Endometrial microvascular endothelial cells (primary cell): ENCODE results near the gene EEA1. TPM values are rescaled to one million over a fixed set of nuclear protein-coding genes. Genes with fewer than 3 reads are reported as not detected.

Experiments
- in situ Hi-C: cut with HindIII; loops from 2 replicates; pipeline ENCODE4 v1.10.0; 2017; ENCODE audit warnings: low sequenced_read_pairs, low pct_unique_long_range_greater_than_20kb; ENCODE audit errors: inconsistent ontology term
- total RNA-seq: library from RNA; depleted of rRNA; stranded (reverse); fragments of >200 nt; gene quantifications from one replicate; pipeline ENCODE4 v1.2.3, GENCODE V29; 2015; ENCODE audit errors: inconsistent ontology term

EEA1 gene
- total RNA-seq, 1 donor from 2014 or later = 14.1 TPM

DNA sequence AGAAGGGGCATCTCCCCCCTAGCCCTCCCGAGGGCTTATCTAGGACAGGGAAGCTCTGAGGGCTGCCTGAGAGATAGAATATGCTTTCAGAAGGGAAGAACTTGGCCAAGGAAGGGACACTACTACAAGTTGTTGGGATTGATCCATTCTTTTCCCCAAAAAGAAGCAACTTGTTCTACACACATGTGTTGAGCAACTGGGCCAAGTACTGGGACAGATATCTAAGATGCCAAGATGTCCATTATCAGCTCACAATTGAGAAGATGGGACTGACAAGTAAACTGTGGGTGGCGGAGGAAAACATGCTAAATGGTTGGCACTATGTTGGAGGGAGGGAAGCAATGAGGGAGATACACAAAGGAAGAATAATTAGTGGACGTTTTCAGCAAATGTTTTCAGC is 195.4 kb downstream of the EEA1 start:
- in situ Hi-C loops = no loop called here

DNA sequence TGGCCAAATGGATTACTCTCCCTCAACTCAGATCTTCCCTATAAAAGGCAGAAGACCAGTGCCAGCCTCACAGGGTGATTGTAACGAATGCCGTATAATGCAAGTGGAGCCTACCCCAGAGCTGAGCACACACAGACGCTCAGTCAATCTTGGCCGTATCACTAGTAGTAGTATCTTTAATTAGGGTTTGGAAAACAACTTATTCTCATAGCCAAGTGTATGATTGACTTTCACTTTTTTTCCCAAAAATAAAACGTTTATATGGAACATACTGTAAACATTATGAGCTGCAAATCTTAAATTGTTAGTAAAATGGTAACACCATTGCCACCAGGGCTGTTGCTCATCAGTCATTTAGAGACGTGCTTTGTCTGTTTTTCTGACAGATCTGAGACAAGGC is 195.9 kb downstream of the EEA1 start:
- in situ Hi-C loops = no loop called here

DNA sequence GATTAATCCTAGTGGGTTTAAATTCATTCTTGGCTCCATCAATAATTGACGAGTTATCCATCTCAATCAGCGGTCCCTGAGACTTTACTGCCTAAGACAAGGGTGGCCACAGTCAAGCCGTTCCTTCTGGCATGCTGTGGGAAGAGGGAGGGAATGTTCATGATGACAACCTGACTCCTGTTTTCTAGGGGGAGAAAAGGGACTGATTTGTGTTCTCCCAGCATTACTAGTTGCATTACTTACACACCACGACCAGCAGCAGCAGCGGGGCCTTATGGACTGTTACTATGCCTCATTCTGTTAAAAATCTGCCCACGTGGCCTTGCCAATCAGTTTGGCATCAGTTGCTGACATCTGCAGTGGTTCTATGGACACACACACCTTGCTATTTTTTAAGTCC is 196.4 kb downstream of the EEA1 start:
- in situ Hi-C loops = no loop called here

DNA sequence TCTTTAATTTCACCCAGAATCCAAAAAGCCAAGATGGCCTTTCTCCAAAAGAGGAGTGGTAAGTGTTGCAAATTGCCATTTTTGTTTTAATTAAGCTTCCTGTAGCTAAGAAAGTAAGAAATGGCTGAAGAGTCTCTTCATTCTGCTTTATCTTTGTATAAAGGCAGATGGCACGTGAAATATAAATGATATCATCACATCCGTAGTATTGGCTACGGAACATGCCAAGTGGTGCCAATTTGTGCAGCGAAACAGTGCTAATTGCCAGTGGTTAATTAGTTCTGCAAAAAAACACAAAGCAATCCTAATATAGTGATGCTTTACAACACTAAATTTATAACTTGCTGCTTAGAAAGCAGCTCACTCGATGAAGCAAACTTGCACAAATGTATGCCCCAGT is 196.9 kb downstream of the EEA1 start:
- in situ Hi-C loops = no loop called here

DNA sequence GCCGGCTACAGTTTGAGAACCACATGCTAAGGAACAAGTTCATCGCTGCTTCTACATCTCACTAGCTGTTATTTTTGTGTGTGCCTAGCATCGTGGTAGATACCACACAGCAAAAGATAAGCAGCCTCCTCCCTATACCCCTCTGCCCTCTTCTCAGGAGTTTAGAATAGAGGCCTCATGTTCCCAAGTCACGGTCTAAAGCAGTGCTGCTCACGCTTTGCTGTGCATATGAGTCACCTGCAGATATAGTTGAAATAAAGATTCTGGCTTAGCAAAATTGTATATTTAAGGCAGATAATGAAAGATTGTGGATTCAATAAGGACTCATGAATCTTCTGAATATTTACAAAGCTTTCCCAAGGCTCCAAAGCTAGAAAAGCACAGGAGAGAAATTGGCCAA is 198.3 kb downstream of the EEA1 start:
- in situ Hi-C loops = no loop called here

DNA sequence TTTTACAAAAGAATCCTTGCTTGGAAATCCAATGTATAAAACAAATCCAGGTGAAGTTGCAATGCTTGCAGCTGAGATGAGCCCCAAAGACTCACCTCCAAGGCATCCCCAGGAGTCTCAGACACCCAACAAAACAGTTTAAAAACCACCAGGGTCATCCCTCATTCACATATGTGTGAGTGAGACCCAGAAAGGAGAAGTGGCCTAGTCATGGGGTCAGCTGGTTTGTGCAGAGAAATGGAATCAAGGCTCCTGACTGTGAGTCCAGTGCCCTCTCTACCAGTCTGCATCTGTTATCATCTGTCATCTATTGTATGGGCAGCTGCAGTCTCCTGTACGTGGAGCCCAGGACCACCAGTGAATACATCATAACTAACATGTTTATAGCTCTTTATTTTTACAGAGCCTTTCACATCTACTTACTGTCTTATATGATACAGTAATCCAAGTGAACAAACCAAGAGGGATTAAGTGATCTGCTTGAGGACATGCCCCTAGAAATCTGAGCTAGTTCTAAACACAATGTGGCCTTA is 199.3 kb downstream of the EEA1 start:
- in situ Hi-C loops = no loop called here

DNA sequence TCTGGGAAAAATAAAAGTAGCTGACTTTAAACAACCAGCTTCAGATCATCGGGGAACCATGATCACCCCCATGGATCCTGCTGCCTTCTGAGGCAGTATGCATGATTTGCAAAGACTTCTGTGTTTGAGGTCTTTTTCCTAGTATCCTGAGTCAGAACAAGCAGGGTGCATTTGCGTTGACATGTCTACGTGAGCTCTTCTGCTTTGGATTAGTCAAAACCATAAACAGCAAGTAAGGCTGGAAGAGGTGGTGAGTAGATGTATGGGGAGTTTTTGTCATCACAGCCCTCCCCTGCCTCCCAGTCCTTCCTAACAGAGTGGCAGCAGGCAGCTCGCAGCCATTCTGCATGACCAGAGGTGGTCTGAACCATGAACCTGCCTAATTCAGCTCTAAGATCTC is 202.2 kb downstream of the EEA1 start:
- in situ Hi-C loops = no loop called here

DNA sequence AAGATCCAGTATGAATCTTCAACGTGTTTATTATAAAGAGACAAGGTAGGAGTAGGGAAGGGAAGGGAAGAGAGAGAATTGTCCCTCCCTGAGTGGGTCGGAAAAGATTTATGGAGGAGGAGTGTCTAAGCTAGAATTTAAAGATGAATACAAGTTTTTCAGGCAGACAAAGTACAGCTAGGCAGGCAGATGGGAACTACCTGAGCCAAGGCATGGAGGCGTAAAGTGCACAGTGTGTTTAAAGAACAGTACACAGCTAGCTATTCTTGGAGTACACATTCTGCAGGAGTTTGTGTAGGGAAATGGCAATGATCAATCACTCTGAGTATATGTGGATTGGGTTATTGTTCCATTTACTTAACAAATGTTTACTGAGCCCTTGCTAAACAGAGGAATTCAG is 206.2 kb downstream of the EEA1 start:
- in situ Hi-C loops = no loop called here

DNA sequence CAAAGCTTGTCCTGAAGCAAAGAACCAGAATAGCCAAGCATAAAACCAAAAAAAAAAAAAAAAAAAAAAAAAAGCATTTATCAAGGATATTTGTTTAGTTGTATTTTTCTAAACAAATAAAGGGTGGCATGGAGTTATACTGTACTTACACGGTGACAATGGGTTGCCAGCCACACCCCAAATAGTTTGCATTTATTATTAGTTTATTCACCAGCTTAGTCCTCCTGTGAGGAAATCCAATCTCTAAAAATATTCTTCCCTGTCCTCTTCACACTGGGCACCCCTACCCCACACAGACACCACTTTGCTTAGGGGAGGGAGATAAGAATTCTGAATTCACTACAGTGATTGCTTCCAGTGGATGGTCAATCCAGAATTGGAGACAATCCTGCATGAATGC is 207.4 kb downstream of the EEA1 start:
- in situ Hi-C loops = no loop called here

DNA sequence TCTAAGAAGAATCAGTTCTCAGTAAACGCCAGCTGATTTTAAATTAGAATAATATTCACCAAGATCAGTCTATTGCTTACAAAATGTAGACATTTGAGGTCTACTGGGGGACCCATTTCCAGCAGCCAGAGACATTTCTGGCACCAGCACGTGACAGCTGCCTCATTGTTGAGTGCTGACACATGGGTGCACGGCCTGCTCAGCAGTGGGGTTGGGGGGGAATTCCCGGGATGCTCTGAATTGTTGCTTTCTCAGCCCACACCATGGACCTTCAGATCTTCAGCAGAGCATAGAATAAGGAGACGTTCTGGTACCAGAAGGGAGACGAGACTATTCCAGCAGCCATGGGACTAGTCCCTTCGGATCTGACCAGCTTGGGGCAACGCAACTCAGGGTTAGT is 208.0 kb downstream of the EEA1 start:
- in situ Hi-C loops = no loop called here

Other genes starting within 250 kb of the EEA1 start
- gene PLEKHG7, start 226.3 kb downstream of the EEA1 start, total RNA-seq = not detected